Limb (tissue), 2 donors: ENCODE measurements around the gene FAM217A.
A peak's percentile ranks its signal among the peaks of the same experiment; 100 is the strongest.

ENCODE experiments used
- DNase-seq, 2 donors: peaks; one replicate each; pipeline ENCODE4 v3.0.0-alpha.2; 2016; ENCODE audit errors: extremely low spot score in 2 of 2

The FAM217A gene

GRCh38 chr6:4085332-4085700, 6.4 kb upstream of the FAM217A start:
- no peak for DNase-seq

GRCh38 chr6:4084444-4085331, 5.8 kb upstream of the FAM217A start:
- DNase-seq, result no peak

GRCh38 chr6:4074478-4075235, 4.3 kb downstream of the FAM217A start:
- DNase-seq, result no peak

GRCh38 chr6:4071330-4071729, 7.6 kb downstream of the FAM217A start:
- no peak for DNase-seq

GRCh38 chr6:4069199-4069598, 9.7 kb downstream of the FAM217A start:
- DNase-seq, result no peak

GRCh38 chr6:4067673-4068072, 11.3 kb downstream of the FAM217A start:
- no peak for DNase-seq

- DNase-seq, result no peak
Observed at GRCh38 chr6:4066029-4066755, 12.7 kb downstream of the FAM217A start.

GRCh38 chr6:4059115-4059777, 19.7 kb downstream of the FAM217A start:
- no peak for DNase-seq

- DNase-seq, result no peak
Observed at GRCh38 chr6:4057036-4057435, 21.9 kb downstream of the FAM217A start.

- peak in 1 of 2 donors; percentile 14 for DNase-seq
Observed at GRCh38 chr6:4055420-4056041, 23.4 kb downstream of the FAM217A start.

GRCh38 chr6:4049246-4049645, 29.7 kb downstream of the FAM217A start:
- DNase-seq, result no peak

GRCh38 chr6:4041480-4041879, 37.5 kb downstream of the FAM217A start:
- DNase-seq, result no peak

GRCh38 chr6:4039348-4039747, 39.6 kb downstream of the FAM217A start:
- no peak for DNase-seq

- DNase-seq, result no peak
Observed at GRCh38 chr6:4036581-4036980, 42.4 kb downstream of the FAM217A start.

GRCh38 chr6:4032475-4032874, 46.5 kb downstream of the FAM217A start:
- no peak for DNase-seq

GRCh38 chr6:4031442-4031841, 47.5 kb downstream of the FAM217A start:
- DNase-seq, result no peak

GRCh38 chr6:4030669-4031068, 48.3 kb downstream of the FAM217A start:
- DNase-seq, result no peak

- DNase-seq, result no peak
Observed at GRCh38 chr6:4029687-4030086, 49.2 kb downstream of the FAM217A start.

- DNase-seq, result no peak
Observed at GRCh38 chr6:4028051-4028450, 50.9 kb downstream of the FAM217A start.

GRCh38 chr6:4025681-4026080, 53.3 kb downstream of the FAM217A start:
- no peak for DNase-seq

- DNase-seq, result no peak
Observed at GRCh38 chr6:4023240-4023639, 55.7 kb downstream of the FAM217A start.
